GM19324 (cell line): ENCODE measurements around the gene ADGRL3.

Source experiments
- ATAC-seq: cut with Tn5 transposase; IDR thresholded peaks from one replicate; pipeline ENCODE4 v1.9.1; 2021; ENCODE audit warnings: mild to moderate bottlenecking, moderate library complexity; ENCODE audit not compliant: unreplicated experiment, low FRiP score

Gene ADGRL3

GRCh38 chr4:61200187-61200915 is at the start of gene ADGRL3:
TSS of gene ADGRL3 (plus strand) at chr4:61200326.
- ATAC-seq = no peak

DNA sequence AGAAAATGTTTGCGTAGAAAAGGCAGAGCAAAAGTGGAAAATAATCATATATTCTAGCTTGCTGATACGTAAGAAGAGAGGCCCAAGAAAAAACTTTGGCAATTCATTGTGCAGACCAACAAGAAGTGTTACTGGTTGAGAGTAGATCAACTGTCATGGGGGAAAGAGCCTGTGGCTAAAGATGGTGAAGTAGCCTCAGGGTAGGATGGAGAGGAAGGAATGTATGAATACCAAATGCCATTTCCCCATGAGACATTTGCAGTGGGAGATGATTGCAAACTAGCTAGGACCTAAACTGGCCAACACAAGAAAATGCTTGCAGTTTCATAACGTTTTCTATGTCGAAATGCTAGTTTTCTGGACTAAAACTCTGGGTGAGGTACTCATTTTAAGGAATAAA is 47.7 kb upstream of the ADGRL3 start:
- no peak for ATAC-seq

GRCh38 chr4:61160478-61160877 is 39.6 kb upstream of the ADGRL3 start:
- no peak for ATAC-seq

DNA sequence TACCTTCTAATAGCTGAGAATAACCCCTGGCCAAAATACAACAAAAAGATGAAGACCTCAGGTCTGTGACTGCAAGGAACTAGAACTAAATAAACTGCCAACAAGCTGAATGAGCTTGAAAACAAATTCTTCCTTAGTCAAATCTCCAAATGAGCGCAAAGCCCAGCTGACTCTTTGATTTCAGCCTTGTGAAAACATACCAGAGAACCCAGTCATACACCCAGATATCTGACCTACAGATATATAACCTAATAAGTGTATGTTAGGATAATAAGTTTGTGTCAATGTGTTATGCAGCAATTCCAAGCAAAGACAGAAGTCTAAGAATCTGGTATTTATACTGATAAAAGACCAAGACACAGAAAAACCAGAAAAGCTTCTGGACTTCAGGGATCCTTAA is 38.0 kb upstream of the ADGRL3 start:
- ATAC-seq = no peak

DNA sequence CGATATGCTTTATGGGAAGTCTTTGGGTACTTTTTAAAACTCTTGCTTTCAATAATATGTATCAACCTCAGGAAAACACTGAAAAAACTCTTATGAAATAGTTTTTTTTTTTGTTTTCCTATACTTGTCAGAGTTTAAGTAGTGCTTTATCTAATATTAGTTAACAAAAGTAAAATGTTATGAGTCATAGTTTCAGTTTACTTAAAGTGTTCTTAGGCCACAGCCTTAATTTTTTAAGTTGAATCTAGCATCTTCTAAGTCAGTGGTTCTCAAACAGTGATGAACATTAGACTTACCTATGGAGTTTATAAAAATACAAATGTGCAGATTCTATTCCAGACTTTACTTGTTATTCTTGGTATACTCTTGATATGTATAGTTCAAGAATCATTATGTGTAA is 26.3 kb upstream of the ADGRL3 start:
- ATAC-seq = no peak

- ATAC-seq = no peak
Measured at GRCh38 chr4:61175495-61175894, 24.6 kb upstream of the ADGRL3 start.

- no peak for ATAC-seq
Measured at GRCh38 chr4:61177367-61177766, 22.8 kb upstream of the ADGRL3 start.

DNA sequence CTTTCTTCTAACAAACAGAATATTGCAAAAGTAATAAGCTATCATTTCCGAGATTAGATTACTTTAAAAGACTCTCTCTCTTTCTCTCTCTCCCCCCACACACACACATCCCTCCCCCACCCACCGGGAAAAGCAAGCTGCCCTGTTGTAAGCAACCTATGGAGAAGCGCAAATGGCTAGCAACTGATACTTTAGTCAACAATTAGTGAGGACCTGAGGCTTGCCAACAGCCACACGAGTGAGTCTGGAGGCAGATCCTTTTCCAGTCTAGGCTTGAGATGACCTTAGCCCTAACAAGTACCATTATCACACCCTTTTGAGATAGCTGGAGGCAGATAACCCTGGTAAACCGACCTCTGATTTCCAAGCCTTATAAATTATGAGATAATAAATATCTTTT is 19.7 kb upstream of the ADGRL3 start:
- ATAC-seq = no peak

DNA sequence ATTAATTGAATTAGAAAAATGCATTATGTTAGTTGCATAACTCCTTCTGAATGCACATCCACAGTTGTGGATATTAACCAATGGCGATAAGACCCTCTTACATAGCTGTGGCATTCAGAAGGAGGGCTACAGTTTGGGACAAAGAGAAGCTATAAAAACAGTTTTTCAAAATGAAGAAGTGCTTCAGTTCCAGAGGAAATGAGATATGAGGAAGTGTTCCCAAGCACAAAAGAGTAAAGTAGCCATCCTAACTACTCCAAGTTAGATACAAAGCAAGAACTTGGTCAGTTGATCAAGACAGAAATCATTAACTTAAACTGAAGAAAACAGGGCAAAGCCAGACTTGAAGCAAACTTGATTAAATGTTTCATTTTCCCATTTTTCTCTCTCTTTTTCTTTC is 17.2 kb upstream of the ADGRL3 start:
- no peak for ATAC-seq

- no peak for ATAC-seq
Measured at GRCh38 chr4:61185288-61185687, 14.8 kb upstream of the ADGRL3 start.

DNA sequence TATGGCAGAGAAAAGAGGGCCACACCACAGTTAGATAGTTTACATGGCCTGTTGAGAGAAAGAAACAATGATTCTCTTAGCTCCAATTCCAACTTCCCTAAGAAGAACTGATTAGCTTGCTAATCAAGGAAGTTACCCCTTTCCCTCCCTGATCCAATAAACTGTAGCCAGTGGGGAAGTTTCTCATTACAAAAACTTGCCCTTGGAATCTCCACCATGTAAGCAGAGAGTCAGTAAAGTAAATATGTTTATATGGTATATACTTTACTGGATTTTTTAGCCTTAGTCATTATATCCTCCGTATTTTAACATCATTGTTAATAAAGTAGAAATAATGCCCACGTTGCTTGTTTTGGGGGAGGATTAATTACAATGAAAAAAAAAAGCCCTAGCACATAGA is 7.7 kb upstream of the ADGRL3 start:
- no peak for ATAC-seq

DNA sequence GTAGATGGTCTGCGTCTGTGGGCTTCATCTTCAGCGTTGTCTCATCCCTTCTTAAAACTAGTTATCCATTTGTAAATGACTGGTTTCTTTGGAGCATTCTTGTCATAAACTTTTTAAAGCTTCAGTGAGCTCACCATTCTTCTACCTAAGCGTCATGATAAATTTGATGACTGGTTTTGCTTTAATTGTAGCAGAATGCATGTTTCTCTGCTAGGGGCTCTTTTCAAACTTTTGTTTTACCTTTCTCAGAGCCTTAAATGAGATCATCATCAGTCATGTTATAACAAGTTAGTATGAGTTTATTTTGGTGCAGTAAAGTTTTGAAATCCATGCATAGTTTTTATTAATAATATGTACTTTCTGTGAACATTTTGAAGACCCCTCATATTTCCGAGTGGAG is 6.3 kb upstream of the ADGRL3 start:
- ATAC-seq = no peak

- ATAC-seq = no peak
Measured at GRCh38 chr4:61194571-61194970, 5.6 kb upstream of the ADGRL3 start.

GRCh38 chr4:61195101-61195500 is 5.0 kb upstream of the ADGRL3 start:
- no peak for ATAC-seq

DNA sequence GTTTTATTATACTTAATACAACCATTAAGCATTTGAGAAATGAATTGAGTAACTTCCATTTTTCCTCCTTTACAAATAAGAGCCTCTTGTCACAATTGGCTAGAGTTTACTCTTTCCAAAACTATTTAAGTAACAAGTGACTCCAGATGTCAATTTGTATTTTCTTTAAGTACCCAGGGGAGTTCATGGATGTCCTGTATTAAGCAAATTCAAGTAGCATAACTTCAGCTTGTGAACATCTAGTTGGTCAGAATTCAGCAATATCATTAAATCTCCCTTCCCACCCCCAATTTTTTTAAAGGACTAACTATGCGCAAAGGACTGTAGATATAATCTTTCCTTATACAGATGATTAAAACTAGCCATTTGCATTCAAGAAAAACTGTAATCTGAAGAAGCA is 1.4 kb upstream of the ADGRL3 start:
- ATAC-seq = no peak

- ATAC-seq = no peak
Measured at GRCh38 chr4:61199873-61200186, 296 bp upstream of the ADGRL3 start.

DNA sequence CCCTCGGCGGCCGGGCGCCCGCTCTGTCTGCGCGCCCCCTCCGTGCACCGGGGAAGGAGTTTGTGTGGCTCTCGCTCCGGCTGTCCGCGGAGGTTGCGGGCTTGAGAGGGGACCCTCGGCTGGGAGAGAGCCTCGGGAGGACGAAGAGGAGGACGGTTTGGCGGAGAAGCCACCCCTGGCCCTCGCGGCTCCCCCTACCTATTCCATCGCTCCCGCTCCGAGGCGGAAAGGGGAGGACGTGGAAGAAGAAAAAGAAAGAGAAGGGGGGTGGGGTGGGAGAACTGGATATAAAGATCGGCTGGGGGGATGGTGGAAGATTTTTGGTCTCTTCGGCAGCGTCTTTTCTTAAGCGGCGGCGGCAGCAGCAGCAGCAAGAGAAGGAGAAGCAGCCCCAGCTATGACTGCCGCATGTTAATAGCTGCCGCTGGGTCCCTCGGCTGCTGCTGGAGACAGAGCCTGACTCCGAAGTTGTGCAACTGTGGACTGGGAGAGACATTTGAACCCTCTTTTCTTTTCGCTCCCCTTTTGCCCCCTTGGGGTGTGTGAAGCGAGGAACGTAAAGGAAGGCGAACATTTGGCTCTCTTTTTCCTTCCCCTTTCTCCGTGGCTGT is 895 bp downstream of the ADGRL3 start:
- no peak for ATAC-seq

GRCh38 chr4:61201561-61201960 is 1.4 kb downstream of the ADGRL3 start:
- ATAC-seq = no peak

- no peak for ATAC-seq
Measured at GRCh38 chr4:61201961-61202637, 2.0 kb downstream of the ADGRL3 start.

DNA sequence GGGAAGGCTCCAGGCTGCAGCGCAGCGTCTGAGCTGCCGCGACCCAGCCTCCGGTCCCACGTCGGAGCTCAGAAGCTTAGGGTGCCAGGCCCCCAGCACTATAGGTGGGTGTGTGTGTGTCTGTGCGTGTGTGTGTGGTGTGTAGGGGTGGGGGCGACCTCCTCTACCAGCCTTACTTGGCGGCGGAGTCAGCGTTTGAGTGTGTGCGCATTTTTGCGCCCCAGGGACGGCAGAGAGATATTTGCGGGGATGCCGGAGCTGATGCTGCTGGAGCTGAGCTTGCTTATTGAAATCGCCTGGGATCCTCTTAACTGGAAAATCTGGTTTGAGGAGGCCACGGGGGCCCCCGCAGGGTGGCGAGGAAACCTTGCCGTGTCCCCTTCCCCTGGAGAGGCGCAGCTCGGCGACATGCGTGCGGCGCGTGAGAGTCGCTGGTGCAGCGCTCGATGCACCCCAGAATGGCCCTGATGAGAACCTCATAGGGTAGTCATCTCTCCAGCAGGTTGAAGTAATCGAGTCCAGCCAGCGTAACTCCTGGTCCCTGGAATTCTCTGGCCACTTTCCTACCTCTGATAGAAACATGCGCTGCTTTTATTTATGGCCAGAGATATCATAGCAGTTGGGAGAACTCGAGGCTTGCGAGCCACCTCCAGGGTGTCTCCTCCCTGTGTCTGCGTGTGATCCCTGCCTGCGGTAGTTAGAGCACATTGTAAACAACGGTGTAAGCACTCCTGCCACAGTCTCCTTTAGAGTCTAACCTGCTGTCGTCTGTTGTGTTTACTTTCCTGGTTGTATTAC is 2.7 kb downstream of the ADGRL3 start:
- no peak for ATAC-seq

DNA sequence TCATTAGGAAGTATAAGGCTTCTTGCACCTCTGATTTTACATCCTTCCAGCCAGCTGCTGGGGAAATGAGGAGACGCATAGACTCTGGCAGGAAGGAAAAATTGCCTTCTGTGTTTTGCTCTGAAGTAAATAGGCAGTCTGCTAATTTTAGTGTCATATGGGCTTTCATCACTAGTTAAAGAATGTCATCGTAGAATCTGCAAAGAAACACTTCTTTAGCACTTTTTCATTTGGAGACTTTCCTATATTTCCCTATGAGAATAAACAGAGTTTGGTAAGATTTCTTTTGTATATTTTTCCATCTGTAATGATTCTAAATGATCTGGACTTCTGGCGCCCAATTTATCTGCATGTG is 3.3 kb downstream of the ADGRL3 start:
- no peak for ATAC-seq
